Osteocyte (in vitro differentiated cells): ENCODE measurements around the gene UBE2R2. TPM values are rescaled to one million over a fixed set of nuclear protein-coding genes. Genes with fewer than 3 reads are reported as not detected.
"Not testable (repeated sequence)": the region's sequence is repeated elsewhere in the genome, so short reads cannot be mapped to it uniquely, and the experiment has no call there.

Experiments used
- DNase-seq: peaks from one replicate; pipeline ENCODE4 v3.0.0; 2021; ENCODE audit warnings: mixed read lengths; ENCODE audit not compliant: unreplicated experiment; ENCODE audit errors: extremely low spot score
- H3K27ac Mint-ChIP-seq: one replicate; pipeline ENCODE4 v1.8.0; 2021; ENCODE audit warnings: mild to moderate bottlenecking, mixed read lengths; ENCODE audit not compliant: unreplicated experiment
- H3K27me3 Mint-ChIP-seq: one replicate; pipeline ENCODE4 v1.8.0; 2021; ENCODE audit warnings: mixed read lengths; ENCODE audit not compliant: unreplicated experiment
- H3K36me3 Mint-ChIP-seq: one replicate; pipeline ENCODE4 v1.8.0; 2021; ENCODE audit warnings: mixed read lengths; ENCODE audit not compliant: unreplicated experiment
- H3K4me1 Mint-ChIP-seq: one replicate; pipeline ENCODE4 v1.8.0; 2021; ENCODE audit warnings: mixed read lengths; ENCODE audit not compliant: unreplicated experiment
- H3K4me3 Mint-ChIP-seq: one replicate; pipeline ENCODE4 v1.8.0; 2021; ENCODE audit warnings: mild to moderate bottlenecking, moderate library complexity, mixed read lengths; ENCODE audit not compliant: unreplicated experiment
- H3K9me3 Mint-ChIP-seq: one replicate; pipeline ENCODE4 v1.8.0; 2021; ENCODE audit warnings: mixed read lengths; ENCODE audit not compliant: unreplicated experiment
- CTCF ChIP-seq: fragments of 200-600 bp; sonication (generic); IDR thresholded peaks from 2 replicates; pipeline ENCODE4 v1.5.0; 2021; ENCODE audit warnings: antibody characterized with exemption, mild to moderate bottlenecking, moderate library complexity
- long read RNA-seq: library from polyadenylated mRNA; unstranded; transcript quantifications from one replicate; pipeline ENCODE4 v2.0.0, GENCODE V29; 2021
- total RNA-seq: library from RNA; stranded (reverse); gene quantifications from 2 replicates; pipeline ENCODE4 v1.2.1, GENCODE V29; 2021

The UBE2R2 gene
- 48.1 and 49.1 TPM in 2 replicates for total RNA-seq
- long read RNA-seq, full-length matches to known transcripts = 17 of 25 reads
- long read RNA-seq, partial matches to known transcripts = 6 of 25 reads
- long read RNA-seq, other reads (novel, unspliced or antisense) = 2 of 25 reads

GRCh38 chr9:33816327-33817252, at the start of gene UBE2R2:
UBE2R2 (plus strand) TSS chr9:33817160; CDS start chr9:33817758, 598 bp downstream.
- Mint-ChIP-seq H3K27ac (peak within 1 kb of the TSS; percentile 86), H3K9me3 (no peaks in the 10 kb centered on the region), H3K27me3 (no peaks in the 10 kb centered on the region), H3K4me1 (peaks cover 46% of the 10 kb centered on the region), H3K4me3 (peak within 1 kb of the TSS; percentile 81), H3K36me3 (no peaks in the 10 kb centered on the region)
- peak; percentile 96 for DNase-seq
- TF ChIP-seq CTCF = no peak

GRCh38 chr9:33770156-33770880, 46.6 kb upstream of the UBE2R2 start:
- H3K27me3 Mint-ChIP-seq, H3K27ac Mint-ChIP-seq, H3K9me3 Mint-ChIP-seq, H3K4me3 Mint-ChIP-seq, H3K36me3 Mint-ChIP-seq, DNase-seq, H3K4me1 Mint-ChIP-seq: not testable (repeated sequence)

- not testable (repeated sequence) for H3K27ac Mint-ChIP-seq, H3K4me3 Mint-ChIP-seq, H3K4me1 Mint-ChIP-seq, H3K36me3 Mint-ChIP-seq, H3K27me3 Mint-ChIP-seq, DNase-seq, H3K9me3 Mint-ChIP-seq
These were observed 43.8 kb upstream of the UBE2R2 start for GRCh38 chr9:33773135-33773534.

GRCh38 chr9:33774074-33774659, 42.8 kb upstream of the UBE2R2 start:
- not testable (repeated sequence) for H3K4me3 Mint-ChIP-seq, H3K27me3 Mint-ChIP-seq, H3K27ac Mint-ChIP-seq, DNase-seq, H3K36me3 Mint-ChIP-seq, H3K9me3 Mint-ChIP-seq, H3K4me1 Mint-ChIP-seq

GRCh38 chr9:33776578-33776977, 40.4 kb upstream of the UBE2R2 start:
- DNase-seq = no peak
- peaks cover 2% of the 10 kb centered on the region for H3K36me3 Mint-ChIP-seq
- H3K27ac Mint-ChIP-seq = no peak overlapping the region
- peaks cover 15% of the 10 kb centered on the region for H3K9me3 Mint-ChIP-seq
- peaks cover 23% of the 10 kb centered on the region for H3K4me1 Mint-ChIP-seq
- no peak for TF ChIP-seq CTCF
- H3K27me3 Mint-ChIP-seq = no peaks in the 10 kb centered on the region
- no peak overlapping the region for H3K4me3 Mint-ChIP-seq

GRCh38 chr9:33778700-33779351, 38.1 kb upstream of the UBE2R2 start:
- DNase-seq = no peak
- peaks cover 15% of the 10 kb centered on the region for H3K9me3 Mint-ChIP-seq
- H3K4me3 Mint-ChIP-seq = no peak overlapping the region
- H3K27ac Mint-ChIP-seq = no peak overlapping the region
- peaks cover 2% of the 10 kb centered on the region for H3K36me3 Mint-ChIP-seq
- H3K27me3 Mint-ChIP-seq = no peaks in the 10 kb centered on the region
- TF ChIP-seq CTCF = peak; percentile 80
- peaks cover 34% of the 10 kb centered on the region for H3K4me1 Mint-ChIP-seq
